ENCODE data around the gene FGFR3.

The FGFR3 gene

DNA sequence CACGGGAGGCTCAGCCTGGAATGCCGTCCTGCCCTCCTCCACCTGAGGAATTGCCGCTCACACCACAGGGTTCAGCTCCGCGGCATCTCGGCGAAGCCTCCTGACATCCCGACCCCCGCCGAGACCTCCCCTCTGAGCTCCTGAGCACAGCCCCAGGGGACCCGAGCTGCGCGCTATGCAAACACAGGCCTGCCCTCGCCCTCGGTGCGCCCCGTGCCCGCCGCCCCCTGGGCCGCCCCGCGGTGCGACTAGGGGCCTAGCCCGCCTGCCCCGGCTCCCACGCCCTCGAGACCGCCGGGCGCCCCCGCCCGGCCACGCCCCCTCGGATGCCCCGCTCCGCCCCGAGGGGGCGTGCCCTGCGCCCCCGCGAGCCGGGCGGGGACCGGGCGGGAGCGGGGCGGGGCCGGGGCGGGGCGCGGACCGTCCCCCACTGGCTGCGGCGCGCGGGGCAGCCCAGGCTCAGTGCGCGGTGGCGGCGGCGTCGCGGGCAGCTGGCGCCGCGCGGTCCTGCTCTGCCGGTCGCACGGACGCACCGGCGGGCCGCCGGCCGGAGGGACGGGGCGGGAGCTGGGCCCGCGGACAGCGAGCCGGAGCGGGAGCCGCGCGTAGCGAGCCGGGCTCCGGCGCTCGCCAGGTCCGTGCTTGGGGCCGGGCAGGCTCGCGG lies at the start of gene FGFR3:
Gene FGFR3 (plus strand): TSS at position 462 of the 664 bp plus-strand sequence. CDS start 642 bp downstream, outside the sequence.
- DNase-seq, result no peak

DNA sequence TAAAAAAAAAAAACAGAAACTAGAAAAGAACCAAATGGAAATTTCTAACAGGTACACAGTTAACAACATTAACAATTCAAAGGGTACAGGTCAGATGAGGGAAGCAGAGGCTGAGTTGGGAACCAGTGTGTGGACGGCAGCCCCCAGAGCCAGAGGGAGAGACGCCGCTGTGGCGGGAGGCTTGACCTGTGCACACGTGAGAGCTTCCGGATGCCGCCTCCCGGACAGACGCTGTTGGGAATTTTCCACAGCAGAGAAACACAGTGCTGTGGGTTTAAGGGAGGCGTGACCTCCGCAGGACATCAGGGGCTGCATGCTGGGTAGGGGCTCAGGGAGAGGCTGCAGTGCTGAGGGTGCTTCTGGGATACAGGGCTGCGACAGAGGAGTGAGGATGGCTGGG lies 49.5 kb upstream of the FGFR3 start:
- no peak for DNase-seq

DNA sequence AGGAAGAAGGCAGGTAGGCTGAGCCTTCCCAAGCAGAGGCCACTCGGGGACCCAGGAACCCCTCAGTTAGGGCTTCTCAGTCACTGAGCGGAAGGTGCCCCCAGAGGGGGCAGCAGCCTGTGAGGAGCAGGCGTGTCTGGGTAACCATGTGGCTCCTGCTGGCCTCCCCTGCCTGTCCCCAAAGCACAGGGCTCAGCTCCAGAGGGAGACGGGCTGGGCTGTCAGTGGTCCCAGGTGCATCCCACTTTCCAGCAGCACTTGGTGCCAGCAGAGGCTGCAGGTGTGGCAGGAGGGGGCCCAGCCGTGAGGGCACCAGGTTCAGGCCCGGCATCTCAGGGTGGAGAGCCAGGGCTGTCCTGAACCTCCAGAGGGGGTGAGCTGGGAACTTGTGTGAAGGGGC lies 49.1 kb upstream of the FGFR3 start:
- no peak for DNase-seq

DNA sequence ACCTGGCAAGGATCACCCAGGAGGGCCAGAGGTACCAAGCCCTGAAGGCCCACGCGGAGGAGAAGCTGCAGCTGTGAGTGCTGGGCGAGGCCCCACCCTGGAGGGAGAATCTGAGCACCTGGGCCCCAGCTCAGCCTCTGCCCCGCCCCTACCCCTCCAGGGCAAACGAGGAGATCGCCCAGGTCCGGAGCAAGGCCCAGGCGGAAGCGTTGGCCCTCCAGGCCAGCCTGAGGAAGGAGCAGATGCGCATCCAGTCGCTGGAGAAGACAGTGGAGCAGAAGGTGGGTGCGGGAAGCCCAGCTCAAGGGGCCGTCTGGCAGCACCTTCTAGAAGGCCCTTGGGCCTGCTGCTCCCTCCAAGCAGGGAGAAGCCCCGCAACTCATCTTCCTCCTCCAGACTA lies 48.5 kb upstream of the FGFR3 start:
- no peak for DNase-seq

DNA sequence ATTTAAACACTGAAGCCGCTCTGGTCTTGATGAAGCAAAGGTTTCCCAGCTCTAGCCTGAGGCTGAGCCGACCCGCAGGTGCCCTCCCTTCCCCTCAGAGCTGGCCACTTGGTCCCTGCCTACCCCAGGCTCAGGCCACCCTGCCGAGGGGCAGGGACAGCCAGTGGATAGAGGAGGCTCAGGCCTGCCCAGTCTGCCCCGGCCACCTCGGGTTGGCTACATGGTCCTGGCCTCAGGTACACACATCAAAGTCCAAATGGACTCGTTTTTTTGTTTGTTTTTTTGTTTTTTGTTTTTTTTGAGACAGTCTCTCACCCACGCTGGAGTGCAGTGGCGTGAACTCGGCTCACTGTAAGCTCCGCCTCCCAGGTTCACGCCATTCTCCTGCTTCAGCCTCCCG lies 47.9 kb upstream of the FGFR3 start:
- no peak for DNase-seq

DNA sequence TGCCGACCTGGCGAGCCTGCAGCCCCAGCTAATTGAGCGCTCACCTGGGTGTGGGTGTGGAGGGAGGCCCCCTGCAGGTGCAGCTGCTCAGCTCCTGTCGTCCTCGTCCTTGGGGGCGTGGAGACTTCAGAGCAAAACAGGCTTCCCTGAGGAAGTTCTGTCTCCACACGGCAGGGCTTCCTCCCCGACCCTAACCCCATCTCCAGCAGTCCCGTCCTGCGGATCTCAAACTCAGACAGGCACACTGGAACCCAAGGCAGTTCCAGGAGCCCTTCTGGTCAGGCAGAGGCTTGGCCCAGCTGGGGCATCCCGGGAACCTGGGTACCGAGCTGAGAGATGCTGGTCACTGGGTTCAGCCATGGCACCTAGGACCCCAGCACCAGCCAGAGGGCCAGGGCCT lies 47.4 kb upstream of the FGFR3 start:
- no peak for DNase-seq

DNA sequence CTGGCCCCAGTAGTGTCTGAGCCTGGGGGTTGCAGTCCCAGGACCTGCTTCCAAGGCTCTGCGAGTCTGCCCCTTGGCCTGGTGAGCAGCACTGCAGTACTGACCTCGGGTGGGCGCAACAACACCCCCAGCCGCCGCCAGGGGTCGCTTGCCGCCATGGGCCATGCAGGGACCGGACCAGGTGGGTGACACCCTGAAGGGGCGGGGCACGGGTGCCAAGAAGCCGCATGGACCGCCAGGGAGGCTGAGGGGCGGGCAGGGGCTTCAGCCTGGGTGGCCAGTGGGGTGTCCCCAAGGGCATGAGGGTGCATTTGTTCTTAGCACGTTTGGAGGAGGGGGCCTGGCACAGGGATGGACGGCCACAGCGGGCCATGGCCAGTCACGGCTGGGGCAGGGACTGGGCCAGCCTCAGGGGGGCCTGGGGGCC lies 46.8 kb upstream of the FGFR3 start:
- peak; percentile 26 for DNase-seq

DNA sequence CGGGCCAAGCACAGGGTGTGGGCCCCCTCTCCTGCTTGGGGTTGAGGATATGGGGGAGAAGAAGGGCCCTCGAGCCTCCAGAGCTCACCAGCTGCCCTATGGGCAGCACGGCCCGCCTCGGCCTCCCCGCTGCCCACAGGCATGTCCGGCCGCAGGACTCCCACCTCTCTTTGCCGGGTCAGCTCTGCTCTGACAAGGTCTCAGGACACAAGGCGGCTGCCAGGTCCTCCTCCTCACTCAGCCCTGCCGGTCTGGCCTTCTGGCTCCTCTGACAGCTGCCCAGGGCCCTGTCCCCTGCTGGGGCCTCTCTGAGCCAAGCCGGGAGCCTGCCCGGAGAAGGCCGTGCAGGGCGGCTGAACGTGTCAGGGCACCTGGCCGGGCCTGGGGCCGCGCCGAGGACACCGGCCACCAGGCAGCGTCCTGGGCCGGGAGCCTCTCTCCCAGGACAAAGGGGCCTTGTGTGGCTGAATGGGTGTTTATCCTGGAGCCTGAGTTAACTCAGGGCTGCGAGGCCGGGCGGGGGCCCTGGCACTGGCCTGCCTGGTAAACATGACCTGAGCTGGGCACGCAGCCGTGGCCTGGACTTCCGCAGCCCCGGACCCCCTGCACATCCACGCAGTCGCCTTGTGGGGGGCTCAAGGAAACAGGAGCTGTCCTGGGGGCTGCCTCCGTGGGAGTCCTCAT lies 46.0 kb upstream of the FGFR3 start:
- DNase-seq, result no peak

DNA sequence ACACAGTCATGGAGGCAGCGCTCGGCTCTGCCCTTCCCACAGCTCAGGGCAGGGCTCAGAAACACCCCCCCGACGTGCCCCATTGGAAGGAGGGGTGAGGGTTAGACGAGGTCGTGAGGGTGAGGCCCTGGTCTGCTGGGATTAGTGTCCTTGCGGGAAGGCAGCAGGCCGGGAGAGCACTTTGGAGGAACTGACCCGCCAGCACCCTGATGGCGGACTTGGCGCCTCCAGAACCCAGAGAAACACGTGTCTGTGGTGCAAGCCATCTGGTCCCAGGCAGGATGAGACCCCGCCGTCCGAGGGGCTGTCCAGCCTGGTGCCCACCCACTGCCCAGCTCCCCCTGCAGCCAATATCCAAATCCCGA lies 45.5 kb upstream of the FGFR3 start:
- no peak for DNase-seq

DNA sequence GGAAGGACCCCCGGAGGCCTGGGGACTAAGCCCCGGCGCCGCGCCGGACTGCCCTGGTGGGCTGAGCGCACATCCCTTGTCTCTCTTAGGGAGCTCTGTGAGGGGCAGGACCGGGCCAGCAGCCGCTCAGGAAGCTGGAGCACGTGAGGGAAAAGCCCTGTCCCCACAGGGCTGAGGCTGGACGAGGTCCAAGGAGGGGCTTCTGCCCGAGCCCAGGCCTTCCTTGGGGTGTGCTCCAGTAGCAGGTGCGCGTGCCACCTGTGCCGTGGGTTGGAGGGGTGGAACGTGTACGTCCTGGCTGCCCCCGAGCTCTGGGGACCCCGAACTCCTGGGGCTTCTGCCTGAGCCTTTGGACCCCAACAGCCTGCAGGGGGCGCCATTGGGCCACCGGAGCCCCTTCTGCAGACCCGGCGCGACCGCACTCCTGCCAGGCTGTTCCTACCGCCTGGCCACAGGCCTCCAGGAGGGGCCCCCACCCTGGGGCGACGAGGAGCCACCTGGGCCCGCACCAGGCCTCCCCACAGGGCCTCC lies 44.6 kb upstream of the FGFR3 start:
- DNase-seq, result peak; percentile 39

DNA sequence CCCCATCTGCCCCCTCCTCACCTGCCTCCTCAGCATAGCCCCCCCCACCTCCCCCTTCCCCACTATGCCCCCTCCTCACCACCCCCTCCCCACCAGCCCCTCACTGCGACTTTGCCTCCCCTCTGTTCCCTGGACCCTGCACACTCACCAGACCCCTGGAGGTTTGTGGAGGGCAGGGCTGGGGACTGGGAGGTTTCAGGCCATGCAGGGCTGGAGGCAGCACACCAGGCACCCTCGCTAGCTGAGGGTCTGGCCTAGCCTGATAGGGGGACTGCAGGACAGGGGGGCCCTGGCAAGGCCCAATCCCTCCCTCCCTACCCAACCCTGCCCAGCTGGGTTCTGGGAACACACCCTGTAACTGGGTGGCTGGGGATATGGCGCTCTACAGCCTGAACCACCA lies 43.7 kb upstream of the FGFR3 start:
- DNase-seq, result no peak

DNA sequence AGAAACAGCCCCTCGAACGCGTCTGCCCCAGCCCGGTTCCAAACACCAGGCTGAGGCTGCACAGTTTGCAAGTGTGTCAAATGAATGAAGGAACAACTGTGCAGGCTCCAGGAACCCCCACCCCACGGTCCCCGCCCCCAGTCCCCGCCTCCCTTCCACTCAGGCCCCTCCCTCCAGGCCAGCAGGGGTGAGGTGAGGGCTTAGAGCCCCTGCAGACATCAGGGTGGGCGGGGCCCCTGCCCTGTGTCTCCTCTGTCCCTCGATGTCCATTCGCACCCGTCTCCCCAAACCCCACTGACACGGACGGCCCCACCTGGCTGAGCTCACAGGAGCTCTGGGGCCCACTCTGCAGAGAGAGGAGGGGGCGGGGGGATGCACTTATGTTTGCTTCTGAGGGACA lies 43.3 kb upstream of the FGFR3 start:
- DNase-seq, result no peak

DNA sequence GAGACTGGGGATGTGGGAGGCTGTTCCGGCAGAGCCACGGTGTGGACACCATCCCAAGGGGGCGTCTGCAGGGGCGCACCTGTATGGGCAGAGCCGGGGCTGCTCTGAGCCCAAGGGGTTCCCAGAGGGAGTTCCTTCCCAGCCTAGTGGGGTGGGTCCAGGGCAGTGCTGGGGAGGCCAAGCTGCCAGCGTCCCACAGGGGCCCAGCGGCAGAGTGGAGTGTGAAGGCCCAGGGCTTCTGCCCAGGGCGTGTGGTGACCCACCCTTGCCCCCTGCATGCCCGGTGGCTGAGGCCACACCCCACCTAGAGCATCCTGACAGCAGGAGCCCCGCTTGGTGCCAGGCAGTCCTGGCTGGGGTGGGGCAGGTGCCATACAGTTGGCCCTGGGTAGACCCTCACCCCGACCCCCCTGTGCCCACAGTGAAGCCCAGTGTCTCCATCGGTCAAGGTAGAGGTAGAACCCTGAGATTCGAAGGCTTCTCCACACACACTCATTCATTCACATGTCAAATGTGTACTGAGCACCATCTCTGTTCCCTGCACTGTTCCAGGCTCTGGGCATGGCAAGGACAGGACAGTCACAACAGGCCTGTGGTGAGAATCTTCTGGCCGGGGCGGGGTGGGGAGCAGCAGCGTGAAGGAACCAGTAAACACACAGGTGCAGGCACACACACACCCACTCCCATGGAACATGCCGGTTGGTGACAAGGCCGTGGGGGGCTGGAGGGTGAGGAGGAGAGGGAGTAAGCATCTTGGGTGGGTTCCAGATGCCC lies 42.5 kb upstream of the FGFR3 start:
- DNase-seq, result no peak

DNA sequence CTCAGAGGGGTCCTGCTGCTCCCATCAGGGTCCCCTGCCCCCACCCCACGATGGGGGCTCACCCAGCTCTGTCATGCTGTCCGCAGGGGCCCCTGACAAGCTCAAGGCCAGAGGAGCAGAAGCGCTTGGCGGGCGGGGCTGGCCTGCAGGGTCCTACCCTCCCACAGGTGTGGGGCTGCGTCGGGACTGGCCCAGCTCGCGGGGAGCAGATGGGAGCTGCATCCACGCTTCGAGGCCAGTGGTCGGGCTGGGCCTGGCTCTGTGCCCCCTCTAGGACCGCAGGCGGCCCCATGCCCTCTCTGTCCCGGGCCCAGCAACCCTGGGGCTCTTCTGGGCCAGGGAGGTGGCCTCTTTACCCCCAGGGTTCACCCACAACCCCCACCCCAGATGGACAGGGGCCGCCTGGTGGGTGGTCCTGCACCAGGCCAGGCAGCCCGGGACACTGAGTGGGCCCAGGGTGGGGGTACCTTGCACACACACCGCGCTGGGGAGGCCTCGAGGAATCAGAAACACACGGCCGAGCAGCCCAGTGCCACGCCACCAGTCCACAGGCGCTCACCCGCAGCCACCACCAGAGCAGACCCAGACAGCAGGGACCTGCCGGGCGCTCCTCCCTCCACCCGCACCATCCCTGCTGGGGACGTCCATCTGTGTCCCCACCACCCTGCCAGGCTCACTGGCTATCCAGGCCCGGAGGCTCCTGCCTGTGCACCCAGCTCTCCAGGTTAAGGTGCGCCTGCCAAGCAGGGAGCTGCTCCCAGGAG lies 41.8 kb upstream of the FGFR3 start:
- DNase-seq, result no peak

DNA sequence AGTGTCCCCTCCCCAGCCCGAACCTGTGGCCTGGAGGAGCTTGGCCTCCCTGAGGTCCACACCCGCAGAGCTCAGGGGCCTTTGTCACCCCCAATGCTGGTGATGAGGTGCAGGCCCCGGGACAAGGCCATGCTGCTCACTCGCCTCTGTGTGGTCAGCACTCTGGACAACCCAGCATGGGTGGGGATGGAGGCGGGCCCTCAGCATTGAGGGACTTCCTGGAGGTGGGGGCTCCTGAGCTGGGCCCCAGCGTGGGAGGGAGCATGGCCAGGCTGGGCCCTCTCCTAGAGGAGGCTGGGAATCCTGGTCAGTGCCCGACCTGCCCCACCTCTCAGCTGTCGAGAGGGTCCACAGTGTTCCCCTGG lies 41.2 kb upstream of the FGFR3 start:
- DNase-seq, result no peak

DNA sequence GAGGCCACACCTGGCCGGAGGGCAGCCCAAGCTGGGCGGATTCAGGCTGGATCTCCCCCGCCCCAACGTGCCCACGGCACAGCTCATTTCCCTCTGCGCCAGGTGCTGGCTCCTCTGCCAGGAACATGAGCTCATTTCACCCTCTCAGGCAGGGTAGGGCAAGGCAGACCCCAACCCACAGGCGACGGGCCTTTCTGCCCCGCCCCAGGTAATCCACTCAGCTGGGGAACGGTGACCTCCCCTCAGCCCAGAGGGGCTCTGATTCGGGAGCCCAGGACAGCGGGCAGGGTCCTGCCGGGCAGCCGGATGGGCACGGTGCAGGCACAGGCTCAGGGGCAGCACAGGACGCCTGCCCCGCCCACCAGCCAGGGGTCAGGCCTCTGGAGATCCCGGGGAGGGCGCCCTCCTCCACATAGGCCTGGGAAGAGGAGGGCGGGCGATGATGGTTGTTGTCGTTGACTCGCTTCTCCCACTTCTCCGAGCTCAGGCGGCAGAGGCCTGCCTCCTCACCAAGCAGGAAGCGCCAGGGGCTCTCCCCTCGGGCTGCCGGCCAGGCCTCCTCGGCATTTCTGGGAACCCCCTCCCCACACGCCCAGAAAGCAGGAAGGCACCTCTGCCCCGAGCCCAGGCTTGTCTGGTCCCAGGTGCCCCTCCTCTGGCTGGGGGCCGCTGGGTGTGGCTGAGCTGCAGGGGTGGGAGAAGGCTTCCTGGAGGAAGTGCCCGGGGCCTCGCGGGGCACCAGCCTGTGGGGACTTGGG lies 40.6 kb upstream of the FGFR3 start:
- DNase-seq, result no peak

DNA sequence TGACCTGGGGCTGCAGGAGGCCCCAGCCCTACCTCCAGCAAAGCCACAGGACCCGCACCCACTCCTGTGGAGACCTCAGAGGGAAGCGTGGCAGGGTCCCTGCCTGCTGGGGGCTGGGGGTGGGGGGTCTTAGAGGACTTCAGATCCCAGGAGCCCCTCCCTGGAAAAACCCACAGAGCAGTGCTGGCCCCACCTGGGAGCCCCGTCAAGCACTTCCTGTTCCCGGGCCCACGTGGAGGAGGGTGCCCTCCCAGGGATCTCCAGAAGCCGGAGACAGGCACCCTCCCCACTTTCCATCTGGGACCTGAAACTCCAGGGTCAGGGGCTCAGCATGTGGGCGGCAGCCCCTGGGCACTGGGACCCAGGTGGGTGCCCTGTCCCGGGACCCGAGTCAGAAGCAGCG lies 39.8 kb upstream of the FGFR3 start:
- DNase-seq, result no peak

DNA sequence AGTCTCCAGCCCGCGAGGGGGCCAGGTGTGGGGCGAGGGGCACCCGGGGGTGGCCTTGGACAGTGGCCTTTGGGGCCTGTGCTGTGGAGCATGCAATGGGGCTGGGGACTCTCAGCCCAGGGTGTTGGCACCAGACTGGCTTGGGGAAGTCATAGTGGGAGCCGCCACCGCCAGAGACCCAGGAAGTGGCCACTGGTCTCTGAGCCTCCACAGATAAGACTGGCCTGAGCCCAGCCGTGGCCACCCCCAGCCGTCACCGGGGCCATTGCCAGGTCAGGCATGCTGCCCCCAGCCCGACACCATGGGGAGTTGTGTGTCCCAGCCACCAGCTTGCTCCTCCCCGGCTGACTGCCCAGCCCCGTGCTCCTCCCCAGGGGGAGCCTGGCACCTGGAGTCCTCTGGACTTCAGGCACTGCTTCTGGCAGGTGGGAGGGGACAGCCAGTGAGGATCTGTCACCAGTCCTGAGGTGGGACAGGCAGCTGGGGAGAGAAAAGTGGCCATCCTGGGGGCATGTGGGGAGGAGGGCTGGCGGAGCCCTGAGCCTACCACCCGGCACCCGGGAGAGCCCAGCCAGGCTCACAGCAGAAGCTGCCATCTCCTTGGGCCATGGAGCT lies 39.3 kb upstream of the FGFR3 start:
- no peak for DNase-seq

DNA sequence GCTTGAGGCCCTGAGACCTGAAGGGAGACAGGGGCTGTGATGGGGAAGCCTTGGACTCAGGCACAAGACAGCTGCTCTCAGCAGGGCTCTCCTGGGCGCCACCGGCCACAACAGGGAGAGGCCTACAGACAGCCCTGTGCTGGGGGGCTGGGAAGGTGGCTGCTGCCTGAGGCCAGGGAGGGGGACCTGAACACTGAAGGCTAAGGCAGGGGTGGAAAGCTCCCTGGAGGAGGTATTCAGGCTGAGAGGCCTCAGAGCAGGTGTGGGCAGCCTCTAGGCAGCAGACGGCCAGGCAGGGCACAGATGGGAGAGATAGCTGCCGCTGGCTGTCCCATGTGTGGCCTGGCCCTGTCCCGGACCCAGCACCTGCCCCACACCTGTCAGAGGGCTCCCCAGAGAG lies 38.8 kb upstream of the FGFR3 start:
- DNase-seq, result no peak

DNA sequence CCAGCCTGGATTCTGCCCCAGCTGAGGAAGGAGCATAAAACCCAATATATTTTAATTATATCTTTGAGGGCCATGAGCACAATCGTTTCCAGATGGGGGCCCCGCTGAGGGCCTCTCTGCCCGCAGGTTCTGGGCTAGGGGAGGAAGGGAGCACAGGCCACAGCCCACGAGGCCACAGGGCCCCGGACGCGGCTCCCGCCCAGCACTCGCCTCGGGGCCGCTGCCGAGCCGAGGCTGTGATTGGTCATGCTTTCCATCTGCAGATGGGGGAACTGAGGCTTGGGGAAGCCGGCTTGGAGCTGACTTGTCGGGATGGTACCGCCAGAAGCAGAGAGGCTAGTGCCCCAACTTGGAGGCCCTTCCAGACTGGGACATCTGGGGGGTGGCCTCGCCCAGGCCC lies 37.8 kb upstream of the FGFR3 start:
- no peak for DNase-seq

DNA sequence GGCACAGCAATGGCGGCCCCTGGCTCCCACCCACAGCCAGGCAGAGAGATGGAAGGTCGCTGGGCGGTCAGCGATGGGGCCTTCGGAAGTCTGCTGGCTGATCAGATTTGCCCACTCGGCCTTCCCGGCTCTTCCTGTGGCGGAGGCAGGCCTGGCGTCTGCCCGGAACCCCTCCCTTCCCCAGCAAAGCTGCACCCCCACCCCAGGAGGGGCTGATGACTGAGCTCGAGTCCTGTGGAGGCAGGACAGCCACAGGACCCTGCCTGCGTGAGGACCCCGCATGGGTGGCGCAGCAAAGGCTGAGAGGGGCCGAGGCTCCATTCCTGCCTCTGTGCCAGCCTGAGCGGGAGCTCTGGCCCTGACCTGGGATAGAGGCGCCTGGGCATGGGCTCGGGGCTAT lies 37.0 kb upstream of the FGFR3 start:
- no peak for DNase-seq

All from NCI-H1105 treated with DMSO at 0.1 percent for 48 hours (cell line).